NCI-H2227 treated with DMSO at 0.1 percent for 48 hours (cell line): ENCODE data around the gene PLD4.
"Not testable (repeated sequence)": the region's sequence is repeated elsewhere in the genome, so short reads cannot be mapped to it uniquely, and the experiment has no call there.

Experiments
- DNase-seq: peaks from one replicate; lab custom pipeline; 2025; lab: John Stamatoyannopoulos, UW

The PLD4 gene, protein sequence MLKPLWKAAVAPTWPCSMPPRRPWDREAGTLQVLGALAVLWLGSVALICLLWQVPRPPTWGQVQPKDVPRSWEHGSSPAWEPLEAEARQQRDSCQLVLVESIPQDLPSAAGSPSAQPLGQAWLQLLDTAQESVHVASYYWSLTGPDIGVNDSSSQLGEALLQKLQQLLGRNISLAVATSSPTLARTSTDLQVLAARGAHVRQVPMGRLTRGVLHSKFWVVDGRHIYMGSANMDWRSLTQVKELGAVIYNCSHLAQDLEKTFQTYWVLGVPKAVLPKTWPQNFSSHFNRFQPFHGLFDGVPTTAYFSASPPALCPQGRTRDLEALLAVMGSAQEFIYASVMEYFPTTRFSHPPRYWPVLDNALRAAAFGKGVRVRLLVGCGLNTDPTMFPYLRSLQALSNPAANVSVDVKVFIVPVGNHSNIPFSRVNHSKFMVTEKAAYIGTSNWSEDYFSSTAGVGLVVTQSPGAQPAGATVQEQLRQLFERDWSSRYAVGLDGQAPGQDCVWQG

DNA sequence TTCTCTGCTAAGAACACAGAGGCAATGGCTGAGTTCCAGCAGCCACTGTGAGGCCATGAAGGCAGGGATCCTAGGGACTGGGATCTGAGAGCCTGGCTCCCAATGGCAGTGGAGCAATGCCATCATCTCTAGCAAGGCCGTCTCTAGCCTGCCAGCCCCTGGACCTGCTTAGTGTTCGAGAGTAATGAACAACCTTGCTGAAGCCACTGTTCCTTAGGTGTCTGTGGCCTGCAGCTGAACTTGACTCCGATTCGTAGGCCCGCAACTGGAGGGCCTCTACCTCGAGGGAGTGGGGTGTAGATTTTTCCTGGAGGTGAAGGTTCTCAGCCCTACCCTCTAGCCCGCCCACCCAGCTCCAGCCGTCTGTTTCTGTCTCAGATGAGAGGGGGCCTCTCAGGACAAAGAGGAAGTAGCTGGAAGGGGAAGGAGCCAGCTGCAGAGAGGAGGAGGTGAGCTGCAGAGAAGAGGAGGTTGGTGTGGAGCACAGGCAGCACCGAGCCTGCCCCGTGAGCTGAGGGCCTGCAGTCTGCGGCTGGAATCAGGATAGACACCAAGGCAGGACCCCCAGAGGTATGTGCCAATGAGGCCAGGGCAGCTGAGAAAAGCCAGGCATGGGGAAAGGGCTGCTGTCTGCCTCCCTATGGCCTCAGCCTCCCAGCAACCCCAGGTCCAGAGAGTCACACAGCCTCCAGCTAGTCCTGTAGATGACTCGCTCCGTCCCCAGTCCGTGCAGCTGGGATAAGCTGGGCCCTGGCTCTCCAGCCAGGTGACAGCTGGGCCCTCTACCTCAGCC lies at the start of gene PLD4:
TSS of gene PLD4 (plus strand) at position 459 of the 793 bp plus-strand sequence. CDS start 2,262 bp downstream, outside the sequence.
- no peak for DNase-seq

DNA sequence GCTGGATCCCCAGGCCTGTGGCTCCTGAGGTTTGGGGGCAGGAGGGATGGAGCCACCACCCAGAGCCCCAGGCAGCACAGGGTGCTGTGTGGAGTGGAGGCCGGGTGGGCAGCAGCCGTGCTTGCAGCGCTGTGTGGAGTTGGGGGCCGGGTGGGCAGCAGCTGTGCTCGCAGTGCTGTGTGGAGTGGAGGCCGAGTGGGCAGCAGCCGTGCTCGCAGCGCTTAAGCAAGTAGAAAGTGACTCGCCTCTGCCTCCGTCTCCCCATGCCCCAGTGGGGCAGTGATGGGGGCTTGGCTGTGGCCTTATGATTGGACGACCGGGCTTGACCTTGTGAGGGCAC lies 49.3 kb upstream of the PLD4 start:
- DNase-seq: no peak

DNA sequence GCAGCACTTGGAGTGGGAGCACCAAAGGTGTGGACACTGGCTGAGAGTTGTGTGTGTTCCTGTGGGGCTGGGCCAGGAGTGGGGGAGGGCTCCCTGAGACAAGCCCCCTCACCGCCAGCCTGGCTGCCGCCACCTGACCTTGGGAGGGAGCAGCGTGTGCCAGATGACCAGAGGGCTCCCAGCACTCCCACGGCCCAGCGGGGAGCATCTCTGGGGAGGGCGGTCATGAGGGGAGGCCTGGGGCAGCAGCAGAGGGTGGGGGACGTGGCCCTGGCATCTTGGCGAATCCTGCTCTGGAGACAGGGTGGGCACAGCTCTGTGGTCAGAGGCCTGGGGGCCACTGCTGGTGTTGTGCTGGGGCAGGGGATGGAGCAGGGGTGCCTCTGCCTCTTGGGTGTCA lies 48.9 kb upstream of the PLD4 start:
- DNase-seq: no peak

DNA sequence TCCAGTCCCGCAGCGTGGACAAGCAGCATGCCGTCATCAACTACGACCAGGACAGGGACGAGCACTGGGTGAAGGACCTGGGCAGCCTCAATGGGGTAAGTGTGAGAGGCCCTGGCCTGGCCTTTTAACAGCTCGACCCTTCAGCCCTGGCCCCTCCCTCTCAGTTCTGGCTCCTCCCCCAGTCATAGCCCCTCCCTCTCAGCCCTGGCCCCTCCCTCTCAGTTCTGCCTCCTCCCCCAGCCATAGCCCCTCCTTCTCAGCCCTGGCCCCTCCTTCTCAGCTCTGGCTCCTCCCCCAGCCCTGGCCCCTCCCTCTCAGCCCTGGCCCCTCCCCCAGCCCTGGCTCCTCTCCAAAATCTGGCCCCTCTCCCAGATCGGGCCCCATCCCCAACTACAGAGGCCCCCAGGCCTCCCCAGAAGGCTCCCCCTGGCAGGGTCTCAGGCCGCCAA lies 48.4 kb upstream of the PLD4 start:
- no peak for DNase-seq

DNA sequence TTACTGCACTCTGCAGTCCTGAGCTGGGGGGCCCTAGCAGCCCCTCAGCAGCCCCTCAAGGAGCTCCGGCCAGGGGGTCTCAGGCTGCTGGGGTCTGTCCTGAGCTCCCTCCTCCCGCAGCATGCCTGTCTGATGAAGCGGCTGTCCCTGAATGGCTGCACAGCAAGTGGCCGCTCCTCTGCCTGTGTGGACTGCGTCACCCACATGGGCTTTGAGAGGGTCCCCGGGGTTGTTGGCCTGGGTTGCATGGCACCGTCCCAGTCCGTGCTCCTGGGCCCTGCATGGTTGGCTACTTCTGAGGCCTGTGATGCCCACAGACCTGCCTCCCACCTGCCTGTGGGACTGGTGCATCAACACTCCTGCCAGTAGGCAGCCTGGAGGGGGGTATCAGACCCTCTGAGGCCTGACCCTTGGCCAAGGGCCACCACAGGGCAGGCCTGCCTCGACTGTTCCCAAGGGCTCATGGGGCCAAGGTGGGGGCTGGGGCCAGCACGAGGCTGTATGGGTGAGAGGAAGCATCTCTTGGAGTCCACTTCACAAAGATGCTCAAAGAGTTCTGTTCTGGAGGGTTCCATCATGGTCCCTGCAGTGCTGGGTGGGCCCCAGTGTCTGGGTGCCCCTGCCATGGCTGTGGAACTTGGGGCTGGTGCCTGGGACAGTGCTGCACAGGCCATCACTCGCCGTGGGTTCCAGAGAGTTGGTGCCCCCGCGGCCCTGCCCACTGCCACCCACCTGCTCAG lies 47.4 kb upstream of the PLD4 start:
- no peak for DNase-seq

DNA sequence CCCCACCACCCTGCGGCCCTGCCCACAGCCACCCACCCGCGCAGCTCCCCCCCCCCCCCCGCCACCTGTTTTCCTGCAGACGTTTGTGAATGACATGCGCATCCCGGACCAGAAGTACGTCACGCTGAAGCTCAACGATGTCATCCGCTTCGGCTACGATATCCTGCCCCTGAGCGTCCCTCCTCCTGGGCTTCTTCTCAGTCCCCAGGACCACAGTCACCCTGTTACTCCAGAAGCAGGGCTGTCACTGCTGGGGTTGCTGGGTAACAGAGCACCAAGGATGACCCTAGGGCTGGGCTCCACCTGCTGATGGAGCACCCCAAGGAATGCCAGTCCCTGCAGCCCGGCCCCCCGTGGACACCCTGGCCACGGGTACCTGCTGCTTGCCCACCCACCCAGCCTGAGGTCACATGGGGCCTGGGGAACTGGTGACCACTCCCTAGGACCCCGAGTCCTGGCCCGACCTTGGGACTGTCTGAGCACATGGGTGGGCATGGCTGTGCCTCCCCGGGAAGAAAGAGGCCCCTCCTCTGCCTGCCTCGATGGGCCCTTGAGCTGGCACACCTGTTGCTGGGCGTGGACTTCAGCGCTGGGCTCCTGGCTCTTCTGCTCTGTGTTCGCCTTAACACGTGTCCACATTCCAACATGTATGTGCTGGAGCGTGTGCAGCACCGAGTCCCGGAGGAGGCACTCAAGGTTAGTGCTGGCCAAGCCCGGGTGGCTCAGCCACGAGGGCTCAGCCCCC lies 46.7 kb upstream of the PLD4 start:
- no peak for DNase-seq

DNA sequence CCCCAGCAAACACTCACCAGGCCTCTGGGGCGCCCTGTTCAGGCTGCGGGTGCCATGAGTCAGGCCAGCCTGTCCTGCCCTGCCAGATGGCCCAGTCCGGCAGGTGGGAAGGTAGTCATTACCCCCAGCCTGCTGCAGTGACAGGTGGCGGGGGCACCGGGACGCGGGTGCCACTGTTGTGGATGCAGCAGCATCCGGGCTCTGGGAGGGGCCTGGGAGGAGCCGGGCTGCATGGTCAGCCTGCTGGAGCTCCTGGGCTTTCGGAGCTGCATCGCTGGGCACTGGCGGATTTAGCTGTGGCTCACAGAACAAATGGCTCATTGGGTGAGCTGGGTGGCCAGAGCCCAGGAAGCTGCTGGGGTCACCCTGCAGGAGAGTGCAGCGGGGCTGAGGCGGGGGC lies 46.1 kb upstream of the PLD4 start:
- DNase-seq: no peak

DNA sequence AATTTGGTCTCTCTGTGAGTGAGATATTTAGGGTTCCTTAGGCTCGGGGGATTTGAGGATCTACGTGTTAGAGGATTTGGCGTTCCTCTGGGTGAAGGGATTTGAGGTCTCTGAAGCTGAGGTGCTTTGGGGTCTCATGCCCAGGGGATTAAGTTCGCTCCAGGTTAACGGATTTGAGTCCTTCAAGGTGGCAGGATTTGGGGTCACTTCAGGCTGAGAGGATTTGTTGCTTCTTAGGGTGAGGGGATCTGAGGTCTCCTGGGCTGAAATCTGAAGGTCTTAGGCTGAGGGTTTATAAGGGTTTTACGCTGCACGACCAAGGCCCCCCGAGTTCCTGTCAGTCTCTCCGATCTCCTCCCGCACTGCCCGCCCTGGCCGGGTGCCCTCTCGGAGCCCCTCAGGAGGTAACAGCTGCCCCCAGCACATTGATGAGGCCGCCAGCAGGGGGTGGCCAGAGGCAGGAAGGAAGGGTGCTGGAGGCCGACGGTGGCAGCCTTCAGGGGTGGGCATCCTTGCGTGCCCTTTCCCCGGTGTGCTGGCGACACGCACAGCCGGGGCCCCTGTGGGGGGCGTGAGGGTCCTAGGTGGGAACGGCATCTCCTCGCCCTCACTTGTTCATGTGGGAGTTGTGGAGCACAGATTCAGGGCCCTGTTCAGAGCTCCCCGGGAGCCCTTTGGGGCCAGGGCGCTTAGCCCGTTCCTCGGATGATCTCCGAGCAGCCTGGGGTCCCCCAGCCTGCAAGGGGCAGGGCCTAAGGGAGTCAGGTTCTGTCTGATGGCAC lies 45.3 kb upstream of the PLD4 start:
- no peak for DNase-seq

DNA sequence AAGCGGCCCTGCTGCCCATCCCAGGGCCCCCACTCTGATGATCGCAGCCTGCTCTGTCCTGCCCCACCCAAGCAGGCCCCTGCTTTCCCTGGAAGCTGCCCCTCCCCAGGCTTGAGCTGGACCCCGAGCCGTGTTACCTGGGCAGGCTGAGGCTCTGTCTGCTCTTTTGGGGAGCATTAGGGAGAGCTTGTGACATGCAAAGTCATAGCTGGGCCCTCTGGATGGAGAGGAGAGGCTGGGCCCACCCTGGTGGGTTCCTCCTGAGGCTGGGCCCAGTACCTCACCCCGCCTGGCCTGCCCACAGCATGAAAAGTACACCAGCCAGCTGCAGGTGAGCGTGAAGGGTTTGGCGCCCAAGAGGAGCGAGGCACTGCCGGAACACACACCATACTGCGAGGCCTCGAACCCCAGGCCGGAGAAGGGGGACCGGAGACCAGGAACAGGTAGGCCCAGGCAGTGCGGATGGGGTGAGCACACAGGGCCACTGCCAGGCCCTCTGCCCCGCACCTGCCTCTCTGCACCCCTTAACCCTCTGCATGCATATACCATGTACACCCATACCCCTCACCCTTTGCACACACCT lies 44.6 kb upstream of the PLD4 start:
- no peak for DNase-seq

DNA sequence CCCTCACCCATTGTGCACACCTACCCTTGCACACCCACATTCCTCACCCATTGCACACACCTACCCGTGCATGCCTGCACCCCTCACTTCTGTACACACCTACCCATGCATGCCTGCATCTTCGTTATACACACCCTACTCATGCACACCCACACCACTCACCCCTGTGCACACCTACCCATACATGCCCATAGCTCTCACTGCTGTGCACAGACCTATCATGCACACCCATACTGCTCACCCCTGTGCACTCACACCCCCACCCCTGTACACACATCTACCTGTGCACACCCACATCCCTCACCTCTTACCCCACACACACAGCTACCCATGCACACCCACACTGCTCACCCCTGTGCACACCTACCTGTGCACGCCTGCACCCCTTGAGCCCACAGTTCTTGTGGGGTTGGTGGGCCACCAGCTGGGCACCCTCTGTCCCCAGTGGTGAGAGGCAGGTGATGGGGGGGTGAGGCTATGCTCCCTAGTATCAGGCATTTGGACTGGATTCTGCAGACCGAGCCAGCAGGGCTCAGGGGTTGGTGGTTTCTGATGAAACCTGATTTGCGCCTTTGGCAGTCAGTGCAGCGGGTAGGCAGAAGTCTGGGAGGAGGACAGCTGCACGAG lies 44.0 kb upstream of the PLD4 start:
- no peak for DNase-seq

DNA sequence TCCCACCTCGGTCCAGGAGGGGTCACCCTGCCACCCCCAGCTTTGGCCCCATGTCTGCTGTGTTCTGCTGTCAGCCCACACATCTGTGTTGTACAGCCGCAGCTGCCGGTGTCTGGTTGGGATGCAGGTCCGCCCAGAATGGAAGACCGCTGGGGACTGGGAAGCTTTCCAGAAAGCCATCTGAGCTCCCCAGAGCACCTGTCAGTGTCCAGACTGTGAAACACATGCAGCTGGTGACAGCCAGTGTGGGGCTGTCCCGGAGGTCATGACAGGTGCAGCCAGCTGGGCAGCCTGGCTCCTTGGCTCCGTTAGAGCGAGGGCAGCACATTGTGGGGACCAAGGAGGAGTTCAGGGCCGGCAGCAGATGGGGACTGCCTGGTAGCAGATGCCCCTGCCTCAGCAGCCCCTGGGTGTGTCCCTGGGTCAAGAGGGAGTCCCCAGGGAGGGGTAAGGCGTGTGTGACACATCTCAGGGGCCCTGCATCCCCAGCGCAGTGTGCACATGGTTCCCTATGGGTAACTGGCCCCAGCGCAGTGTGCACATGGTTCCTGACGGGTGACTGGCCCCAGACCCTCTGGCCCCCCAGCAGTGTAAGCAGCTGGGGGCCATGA lies 43.2 kb upstream of the PLD4 start:
- DNase-seq: no peak

DNA sequence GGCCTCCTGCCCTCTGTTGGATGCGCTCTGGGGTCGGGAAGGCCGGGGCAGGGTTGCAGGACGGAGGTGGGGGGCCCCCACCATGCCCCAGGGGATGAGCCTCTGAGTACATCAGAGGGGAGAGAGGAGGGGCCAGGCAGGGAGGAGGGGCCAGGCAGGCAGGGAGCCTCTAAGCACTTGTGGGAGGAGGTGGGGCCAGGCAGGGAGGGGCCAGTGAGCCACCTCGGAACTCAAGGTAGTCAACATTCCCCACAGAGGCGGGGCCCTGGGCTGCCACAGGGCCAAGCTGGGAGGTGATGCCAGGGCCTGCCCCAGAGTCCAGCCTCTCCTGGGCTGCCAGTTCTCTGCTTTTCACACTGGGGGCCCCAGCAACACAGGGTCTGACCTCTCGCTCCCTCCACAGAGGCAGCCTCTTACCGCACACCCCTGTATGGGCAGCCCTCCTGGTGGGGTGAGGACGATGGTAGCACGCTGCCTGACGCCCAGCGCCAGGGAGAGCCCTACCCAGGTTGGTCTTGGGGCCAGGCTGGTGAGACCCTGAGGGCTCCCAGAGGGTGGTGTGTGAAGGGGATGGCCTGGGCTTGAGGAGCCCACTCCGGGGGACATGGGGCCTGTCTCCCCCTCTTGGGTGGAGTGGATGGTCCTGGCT lies 42.2 kb upstream of the PLD4 start:
- DNase-seq: no peak

DNA sequence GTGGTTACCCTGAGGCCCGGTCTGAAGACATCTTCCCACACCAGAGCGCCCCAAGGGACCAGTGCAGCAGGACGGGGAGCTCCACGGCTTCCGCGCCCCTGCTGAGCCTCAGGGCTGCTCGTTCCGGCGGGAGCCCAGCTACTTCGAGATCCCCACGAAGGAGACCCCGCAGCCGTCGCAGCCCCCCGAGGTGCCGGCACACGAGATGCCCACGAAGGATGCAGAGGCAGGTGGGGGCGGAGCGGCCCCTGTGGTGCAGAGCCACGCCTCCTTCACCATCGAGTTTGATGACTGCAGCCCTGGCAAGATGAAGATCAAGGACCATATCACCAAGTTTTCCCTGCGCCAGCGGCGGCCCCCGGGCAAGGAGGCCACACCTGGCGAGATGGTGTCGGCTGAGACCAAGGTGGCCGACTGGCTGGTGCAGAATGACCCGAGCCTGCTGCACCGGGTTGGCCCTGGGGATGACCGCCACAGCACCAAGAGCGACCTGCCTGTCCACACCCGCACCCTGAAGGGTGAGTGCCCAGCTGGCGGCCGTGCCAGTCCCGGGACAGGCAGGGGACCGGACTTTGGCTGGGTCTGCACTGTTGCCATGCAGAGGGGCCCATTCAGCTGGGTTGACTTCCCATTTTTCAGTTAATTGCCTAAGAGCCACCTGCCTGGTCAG lies 41.6 kb upstream of the PLD4 start:
- no peak for DNase-seq

DNA sequence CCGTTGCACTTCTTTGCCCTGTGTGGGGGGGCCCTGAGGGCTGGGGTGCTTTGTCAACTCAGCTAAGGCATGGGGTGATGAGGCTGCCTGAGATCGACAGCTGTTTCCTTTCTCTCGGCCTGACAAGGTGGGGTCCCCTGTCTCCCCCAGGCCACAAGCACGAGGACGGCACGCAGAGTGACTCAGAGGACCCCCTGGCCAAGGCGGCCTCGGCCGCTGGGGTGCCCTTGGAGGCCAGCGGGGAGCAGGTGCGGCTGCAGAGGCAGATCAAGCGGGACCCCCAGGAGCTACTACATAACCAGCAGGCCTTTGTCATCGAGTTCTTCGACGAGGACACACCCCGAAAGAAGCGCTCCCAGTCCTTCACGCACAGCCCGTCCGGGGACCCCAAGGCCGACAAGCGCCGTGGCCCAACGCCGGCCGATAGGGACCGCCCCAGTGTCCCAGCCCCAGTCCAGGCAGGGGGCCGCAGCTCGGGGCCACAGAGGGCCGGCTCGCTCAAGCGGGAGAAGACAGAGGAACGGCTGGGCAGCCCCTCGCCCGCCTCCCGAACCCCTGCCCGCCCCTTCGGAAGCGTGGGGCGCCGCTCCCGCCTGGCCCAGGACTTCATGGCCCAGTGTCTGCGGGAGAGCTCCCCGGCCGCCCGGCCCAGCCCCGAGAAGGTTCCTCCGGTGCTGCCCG lies 40.9 kb upstream of the PLD4 start:
- no peak for DNase-seq

DNA sequence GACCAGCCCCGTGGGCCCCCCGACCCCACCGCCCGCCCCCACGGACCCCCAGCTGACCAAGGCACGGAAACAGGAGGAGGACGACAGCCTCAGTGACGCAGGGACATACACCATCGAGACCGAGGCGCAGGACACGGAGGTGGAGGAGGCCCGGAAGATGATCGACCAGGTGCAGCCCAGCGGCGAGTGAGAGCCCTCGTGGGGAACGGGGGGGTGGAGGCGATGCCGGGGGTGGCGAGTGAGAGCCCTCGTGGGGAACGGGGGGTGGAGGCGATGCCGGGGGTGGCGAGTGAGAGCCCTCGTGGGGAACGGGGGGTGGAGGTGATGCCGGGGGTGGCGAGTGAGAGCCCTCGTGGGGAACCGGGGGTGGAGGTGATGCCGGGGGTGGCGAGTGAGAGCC lies 40.3 kb upstream of the PLD4 start:
- not testable (repeated sequence) for DNase-seq

DNA sequence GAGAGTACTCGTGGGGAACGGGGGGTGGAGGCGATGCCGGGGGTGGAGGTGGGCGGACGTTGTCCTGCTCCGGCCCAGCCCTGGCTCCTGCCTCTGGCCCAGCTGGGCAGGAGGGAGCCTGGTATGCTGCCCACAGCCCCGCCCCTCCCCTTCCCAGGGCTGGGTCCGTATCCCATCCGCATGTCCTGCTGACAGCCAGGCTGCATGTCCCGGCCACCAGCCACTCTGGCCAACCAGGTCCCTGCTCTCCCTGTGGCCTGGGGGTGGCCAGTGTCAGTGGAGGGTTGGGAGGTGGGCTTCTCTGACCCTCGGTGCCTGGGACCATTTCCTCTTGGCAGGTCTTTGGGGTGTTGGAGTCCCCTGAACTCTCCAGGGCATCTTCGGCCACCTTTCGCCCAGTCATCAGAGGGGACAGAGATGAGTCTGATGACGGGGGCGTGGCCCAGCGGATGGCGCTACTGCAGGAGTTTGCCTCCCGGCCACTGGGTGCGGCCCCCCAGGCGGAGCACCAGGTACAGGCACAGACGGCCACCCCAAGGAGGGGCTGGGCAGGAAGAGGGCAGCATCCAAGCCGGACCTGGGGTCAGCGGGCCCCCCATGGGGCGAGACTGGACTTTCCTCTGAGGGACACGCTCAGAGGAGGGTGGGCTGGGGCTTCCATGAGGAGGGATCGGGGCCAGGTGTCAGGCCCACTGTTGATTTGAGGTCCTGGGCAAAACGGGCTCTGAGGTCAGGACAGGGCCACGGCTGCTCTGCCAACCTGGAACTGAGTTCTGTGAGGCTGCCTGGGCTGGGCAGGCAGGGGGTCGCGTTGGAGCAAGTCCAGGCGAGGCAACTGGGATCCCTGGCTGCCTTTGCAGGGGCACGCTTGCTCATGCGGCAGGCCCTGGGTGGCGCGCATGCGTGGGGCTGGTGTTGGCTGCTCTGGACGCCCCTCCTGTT lies 39.4 kb upstream of the PLD4 start:
- DNase-seq: no peak
